Neural progenitor cell (in vitro differentiated cells): ENCODE results near the gene DTX1. TPM values are rescaled to one million over a fixed set of nuclear protein-coding genes. Genes with fewer than 3 reads are reported as not detected.

Experiments
- DNase-seq: peaks from one replicate; pipeline ENCODE4 v3.0.0-alpha.2; 2016; ENCODE audit warnings: low spot score
- H2AFZ ChIP-seq: fragments of 200-600 bp; sonication (generic); replicated peaks from 2 replicates; pipeline ENCODE4 v1.6.1; 2016; ENCODE audit warnings: antibody characterized with exemption
- H3F3A ChIP-seq: fragments of 200-600 bp; sonication (generic); 2 replicates; pipeline ENCODE4 v1.6.1; 2016; ENCODE audit warnings: antibody characterized with exemption, low read depth
- H3K27ac ChIP-seq: fragments of 200-600 bp; sonication (generic); 2 replicates; pipeline ENCODE4 v1.5.1; 2016; ENCODE audit warnings: mild to moderate bottlenecking
- H3K27me3 ChIP-seq: fragments of 200-600 bp; sonication (generic); 2 replicates; pipeline ENCODE4 v1.6.1; 2016; ENCODE audit warnings: mild to moderate bottlenecking, moderate library complexity
- H3K36me3 ChIP-seq: fragments of 200-600 bp; sonication (generic); 2 replicates; pipeline ENCODE4 v1.5.1; 2016
- H3K4me1 ChIP-seq: fragments of 200-600 bp; sonication (generic); 2 replicates; pipeline ENCODE4 v1.6.1; 2016; ENCODE audit warnings: mixed run types
- H3K4me2 ChIP-seq: fragments of 200-600 bp; sonication (generic); 2 replicates; pipeline ENCODE4 v1.6.1; 2016
- H3K4me3 ChIP-seq: fragments of 200-600 bp; sonication (generic); 2 replicates; pipeline ENCODE4 v1.5.1; 2016
- H3K79me2 ChIP-seq: fragments of 200-600 bp; sonication (generic); 2 replicates; pipeline ENCODE4 v1.6.1; 2016; ENCODE audit warnings: low read depth
- H3K9ac ChIP-seq: fragments of 200-600 bp; sonication (generic); 2 replicates; pipeline ENCODE4 v1.6.1; 2016
- H3K9me3 ChIP-seq: fragments of 200-600 bp; sonication (generic); 2 replicates; pipeline ENCODE4 v1.5.1; 2016; ENCODE audit warnings: low read depth
- H4K20me1 ChIP-seq: fragments of 200-600 bp; sonication (generic); 2 replicates; pipeline ENCODE4 v1.6.1; 2016; ENCODE audit warnings: low read depth
- H3K27ac Mint-ChIP-seq: 3 replicates; pipeline ENCODE4 v1.8.0; 2021; ENCODE audit warnings: mixed read lengths
- H3K27me3 Mint-ChIP-seq: 2 replicates; pipeline ENCODE4 v1.8.0; 2022; ENCODE audit warnings: low read depth, mild to moderate bottlenecking, inconsistent platforms, moderate library complexity, mixed read lengths; ENCODE audit not compliant: insufficient read depth
- H3K36me3 Mint-ChIP-seq: 3 replicates; pipeline ENCODE4 v1.8.0; 2021; ENCODE audit warnings: mixed read lengths
- H3K4me1 Mint-ChIP-seq: 3 replicates; pipeline ENCODE4 v1.8.0; 2021; ENCODE audit warnings: mixed read lengths
- H3K4me3 Mint-ChIP-seq: 3 replicates; pipeline ENCODE4 v1.8.0; 2021; ENCODE audit warnings: mild to moderate bottlenecking, moderate library complexity, mixed read lengths
- H3K9me3 Mint-ChIP-seq: 3 replicates; pipeline ENCODE4 v1.8.0; 2020; ENCODE audit warnings: mixed read lengths
- CTCF ChIP-seq: fragments of 200-600 bp; sonication (generic); IDR thresholded peaks from 2 replicates; pipeline ENCODE4 v1.5.1; 2017; ENCODE audit warnings: antibody characterized with exemption, mild to moderate bottlenecking
- EZH2 ChIP-seq: fragments of 200-600 bp; sonication (generic); IDR thresholded peaks from 2 replicates; pipeline ENCODE4 v1.6.1; 2017; ENCODE audit warnings: antibody characterized with exemption, mild to moderate bottlenecking, moderate library complexity
- EZH2phosphoT487 ChIP-seq: fragments of 200-600 bp; sonication (generic); IDR thresholded peaks from 2 replicates; pipeline ENCODE4 v1.6.1; 2017; ENCODE audit warnings: antibody characterized with exemption
- total RNA-seq: library from RNA; depleted of rRNA; stranded (reverse); fragments of >200 nt; gene quantifications from 2 replicates; pipeline ENCODE4 v1.2.3, GENCODE V29; 2015; ENCODE audit warnings: low replicate concordance

The DTX1 gene
- total RNA-seq, 1 donor from 2014 or later: 0.49 TPM

GRCh38 chr12:113096675-113097461, 40.3 kb downstream of the DTX1 start:
- no peak overlapping the region for H3K9ac ChIP-seq
- no peak for DNase-seq
- H3K4me1 Mint-ChIP-seq: peaks cover 23% of the 10 kb centered on the region
- H3K36me3 ChIP-seq: no peaks in the 10 kb centered on the region
- no peak overlapping the region for H3K4me2 ChIP-seq
- TF ChIP-seq EZH2phosphoT487 (no peak), EZH2 (no peak)
- H3K4me1 ChIP-seq: peaks cover 9% of the 10 kb centered on the region
- no peaks in the 10 kb centered on the region for H3K9me3 Mint-ChIP-seq
- no peaks in the 10 kb centered on the region for H3K9me3 ChIP-seq
- no peak overlapping the region for H3K4me3 Mint-ChIP-seq
- peaks cover 4% of the 10 kb centered on the region for H3F3A ChIP-seq
- H3K27ac Mint-ChIP-seq: no peak overlapping the region
- no peak overlapping the region for H3K4me3 ChIP-seq
- no peaks in the 10 kb centered on the region for H4K20me1 ChIP-seq
- no peaks in the 10 kb centered on the region for H3K79me2 ChIP-seq
- H3K27me3 ChIP-seq: peaks cover 9% of the 10 kb centered on the region
- H3K36me3 Mint-ChIP-seq: no peaks in the 10 kb centered on the region
- peaks cover 12% of the 10 kb centered on the region for H3K27me3 Mint-ChIP-seq
- H2AFZ ChIP-seq: peak overlapping the region; percentile 61
- no peak overlapping the region for H3K27ac ChIP-seq

DNA sequence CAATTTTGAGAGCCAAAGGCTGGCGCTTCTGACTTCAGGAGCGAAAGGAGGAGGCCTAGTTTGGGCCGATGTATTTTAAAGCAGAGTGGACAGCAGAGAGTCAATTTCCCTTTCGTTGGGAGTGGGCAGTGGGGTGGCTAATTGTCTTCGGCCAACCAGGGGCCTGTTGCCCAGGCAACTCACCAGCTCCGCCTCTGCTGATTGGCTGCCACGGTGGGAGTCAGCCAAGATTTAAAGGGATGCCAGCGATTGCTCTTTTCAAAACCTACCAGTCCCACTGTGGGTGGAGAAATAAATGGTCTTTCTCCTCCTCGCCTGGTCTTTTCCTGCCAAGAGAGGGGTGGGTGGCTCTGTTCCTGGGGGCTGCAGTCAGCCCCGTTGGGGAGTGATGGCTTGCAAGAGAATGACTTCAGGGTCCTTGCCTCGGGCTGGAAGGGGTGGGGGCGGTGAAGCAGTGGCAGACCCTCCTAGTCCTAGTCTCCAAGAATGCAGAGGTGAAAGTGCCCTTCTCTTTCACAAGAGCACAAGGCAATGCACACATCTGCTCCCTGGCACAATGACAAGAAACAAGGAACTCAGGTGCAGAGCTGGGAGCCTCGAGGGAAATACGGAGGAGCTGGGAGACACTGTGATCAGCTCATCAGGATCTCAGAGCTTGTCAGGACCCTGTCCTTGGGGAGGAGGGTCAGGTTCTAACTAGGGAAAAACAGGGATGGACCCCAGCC, 41.3 kb downstream of the DTX1 start:
- Mint-ChIP-seq H3K27ac (peak overlapping the region; percentile 87), H3K4me1 (peaks cover 19% of the 10 kb centered on the region), H3K27me3 (peaks cover 9% of the 10 kb centered on the region), H3K9me3 (no peaks in the 10 kb centered on the region), H3K36me3 (no peaks in the 10 kb centered on the region), H3K4me3 (no peak overlapping the region)
- DNase-seq: peak; percentile 74
- Histone ChIP-seq H3K4me1 (peaks cover 9% of the 10 kb centered on the region), H3F3A (peaks cover 4% of the 10 kb centered on the region), H2AFZ (peak overlapping the region; percentile 61), H3K4me3 (no peak overlapping the region), H3K9me3 (no peaks in the 10 kb centered on the region), H3K36me3 (no peaks in the 10 kb centered on the region), H3K4me2 (peak overlapping the region; percentile 62), H4K20me1 (no peaks in the 10 kb centered on the region), H3K27me3 (no peaks in the 10 kb centered on the region), H3K79me2 (no peaks in the 10 kb centered on the region), H3K9ac (no peak overlapping the region), H3K27ac (no peak overlapping the region)
- no peak for TF ChIP-seq CTCF
- no peak for TF ChIP-seq EZH2phosphoT487
- TF ChIP-seq EZH2: no peak

GRCh38 chr12:113098441-113099028, 42.0 kb downstream of the DTX1 start:
- Histone ChIP-seq H2AFZ (peak overlapping the region; percentile 61), H3K9ac (no peak overlapping the region), H3K27ac (no peak overlapping the region), H3K36me3 (no peaks in the 10 kb centered on the region), H3K4me3 (no peak overlapping the region), H3F3A (peaks cover 3% of the 10 kb centered on the region), H3K79me2 (no peaks in the 10 kb centered on the region), H4K20me1 (no peaks in the 10 kb centered on the region), H3K9me3 (no peaks in the 10 kb centered on the region), H3K4me1 (peaks cover 9% of the 10 kb centered on the region), H3K27me3 (no peaks in the 10 kb centered on the region), H3K4me2 (peak overlapping the region; percentile 62)
- Mint-ChIP-seq H3K27ac (peak overlapping the region; percentile 72), H3K4me3 (no peak overlapping the region), H3K4me1 (peaks cover 19% of the 10 kb centered on the region), H3K9me3 (no peaks in the 10 kb centered on the region), H3K27me3 (peaks cover 8% of the 10 kb centered on the region), H3K36me3 (no peaks in the 10 kb centered on the region)
- peak; percentile 84 for TF ChIP-seq CTCF
- TF ChIP-seq EZH2phosphoT487: no peak
- TF ChIP-seq EZH2: no peak
- DNase-seq: peak; percentile 82
